Measurements from ENCODE around the gene ACAD11.

- TF ChIP-seq CTCF (IDR thresholded peaks at IDR 0.05), result no peak
- no peak for TF ChIP-seq POLR2AphosphoS5 (IDR thresholded peaks at IDR 0.05; ENCODE audit: insufficient read depth in 1 of 2, low read depth in 1 of 2)
These were observed 61.4 kb downstream of the ACAD11 start for GRCh38 chr3:132598181-132598580.
